OCI-LY1 (cell line): ENCODE measurements around the gene RAB21.

Experiments used
- H2AFZ ChIP-seq: fragments of 200-600 bp; sonication (generic), shearing (Covaris generic); 2 replicates; pipeline ENCODE4 v1.6.0; 2014; ENCODE audit warnings: antibody characterized with exemption, mild to moderate bottlenecking, low read length
- H3F3A ChIP-seq: fragments of 200-600 bp; sonication (generic), shearing (Covaris generic); 2 replicates; pipeline ENCODE4 v1.6.0; 2014; ENCODE audit warnings: mild to moderate bottlenecking, antibody characterized with exemption, low read length, moderate library complexity; ENCODE audit not compliant: insufficient read depth
- H3K27ac ChIP-seq: fragments of 200-600 bp; sonication (generic); 2 replicates; pipeline ENCODE4 v1.5.1; 2014; ENCODE audit warnings: low read length, mixed run types, mild to moderate bottlenecking, low read depth; ENCODE audit not compliant: poor library complexity, severe bottlenecking
- H3K27me3 ChIP-seq: fragments of 200-600 bp; sonication (generic); 2 replicates; pipeline ENCODE4 v1.6.0; 2014; ENCODE audit warnings: antibody characterized with exemption, mild to moderate bottlenecking, low read length, moderate library complexity; ENCODE audit not compliant: insufficient read depth
- H3K36me3 ChIP-seq: fragments of 200-600 bp; sonication (generic); 2 replicates; pipeline ENCODE4 v1.6.1; 2014; ENCODE audit warnings: mild to moderate bottlenecking, antibody characterized with exemption, low read length, moderate library complexity, mixed read lengths; ENCODE audit not compliant: insufficient read depth
- H3K4me1 ChIP-seq: fragments of 200-600 bp; sonication (generic); 2 replicates; pipeline ENCODE4 v1.5.1; 2014; ENCODE audit warnings: mild to moderate bottlenecking, low read length, moderate library complexity; ENCODE audit not compliant: insufficient read depth, severe bottlenecking
- H3K4me2 ChIP-seq: fragments of 200-600 bp; sonication (generic), shearing (Covaris generic); 2 replicates; pipeline ENCODE4 v1.6.1; 2014; ENCODE audit warnings: low read length
- H3K4me3 ChIP-seq: fragments of 200-600 bp; sonication (generic); 2 replicates; pipeline ENCODE4 v1.5.1; 2014; ENCODE audit warnings: low read length, low read depth, mild to moderate bottlenecking, mixed read lengths; ENCODE audit not compliant: poor library complexity, severe bottlenecking
- H3K79me2 ChIP-seq: fragments of 200-600 bp; shearing (Covaris generic); 2 replicates; pipeline ENCODE4 v1.6.1; 2016; ENCODE audit warnings: mixed run types, low read length, mixed read lengths; ENCODE audit not compliant: insufficient read depth
- H3K9ac ChIP-seq: fragments of 200-600 bp; sonication (generic), shearing (Covaris generic); 2 replicates; pipeline ENCODE4 v1.6.1; 2014; ENCODE audit warnings: mild to moderate bottlenecking, low read length, mixed read lengths
- H3K9me2 ChIP-seq: fragments of 200-600 bp; sonication (generic), shearing (Covaris generic); 2 replicates; pipeline ENCODE4 v1.6.1; 2014; ENCODE audit warnings: low read depth, mild to moderate bottlenecking, low read length, mixed read lengths
- H3K9me3 ChIP-seq: fragments of 200-600 bp; shearing (Covaris generic); 2 replicates; pipeline ENCODE4 v1.6.1; 2014; ENCODE audit warnings: low read length, mixed read lengths
- H4K20me1 ChIP-seq: fragments of 200-600 bp; sonication (generic), shearing (Covaris generic); 2 replicates; pipeline ENCODE4 v1.6.0; 2016; ENCODE audit warnings: mild to moderate bottlenecking, low read length; ENCODE audit not compliant: insufficient read depth
- CTCF ChIP-seq: fragments of 200-600 bp; sonication (generic), shearing (Covaris generic); IDR thresholded peaks from 2 replicates; pipeline ENCODE4 v1.5.1; 2017; ENCODE audit warnings: mild to moderate bottlenecking, antibody characterized with exemption, low read length, moderate library complexity, mixed read lengths
- EZH2 ChIP-seq: fragments of 200-600 bp; sonication (generic), shearing (Covaris generic); IDR thresholded peaks from 2 replicates; pipeline ENCODE4 v1.8.0; 2017; ENCODE audit warnings: borderline replicate concordance, mixed run types, mild to moderate bottlenecking, antibody characterized with exemption, low read length, moderate library complexity, mixed read lengths

RAB21 gene

GRCh38 chr12:71772735-71773134 lies 18.1 kb downstream of the RAB21 start:
- H3K4me2 ChIP-seq = no peak overlapping the region
- no peaks in the 10 kb centered on the region for H4K20me1 ChIP-seq
- no peaks in the 10 kb centered on the region for H3K4me1 ChIP-seq
- H3F3A ChIP-seq = no peaks in the 10 kb centered on the region
- peaks cover 22% of the 10 kb centered on the region for H3K79me2 ChIP-seq
- H2AFZ ChIP-seq = no peak overlapping the region
- no peaks in the 10 kb centered on the region for H3K9me3 ChIP-seq
- no peaks in the 10 kb centered on the region for H3K9me2 ChIP-seq
- no peak for TF ChIP-seq CTCF
- TF ChIP-seq EZH2 = no peak
- no peak overlapping the region for H3K9ac ChIP-seq
- H3K36me3 ChIP-seq = peaks cover 58% of the 10 kb centered on the region
- H3K27ac ChIP-seq = no peak overlapping the region
- no peaks in the 10 kb centered on the region for H3K27me3 ChIP-seq
- no peak overlapping the region for H3K4me3 ChIP-seq

GRCh38 chr12:71780237-71780822 lies 25.7 kb downstream of the RAB21 start:
- H3K9me2 ChIP-seq = no peaks in the 10 kb centered on the region
- H3K4me2 ChIP-seq = no peak overlapping the region
- no peak overlapping the region for H3K27ac ChIP-seq
- no peaks in the 10 kb centered on the region for H4K20me1 ChIP-seq
- H3F3A ChIP-seq = no peaks in the 10 kb centered on the region
- H3K9me3 ChIP-seq = no peaks in the 10 kb centered on the region
- H2AFZ ChIP-seq = no peak overlapping the region
- H3K4me3 ChIP-seq = no peak overlapping the region
- no peaks in the 10 kb centered on the region for H3K79me2 ChIP-seq
- no peak overlapping the region for H3K9ac ChIP-seq
- no peaks in the 10 kb centered on the region for H3K27me3 ChIP-seq
- TF ChIP-seq CTCF (peak; percentile 86), EZH2 (no peak)
- H3K4me1 ChIP-seq = peaks cover 20% of the 10 kb centered on the region
- peaks cover 41% of the 10 kb centered on the region for H3K36me3 ChIP-seq

GRCh38 chr12:71782017-71782416 lies 27.4 kb downstream of the RAB21 start:
- no peak overlapping the region for H3K9ac ChIP-seq

More at GRCh38 chr12:71782017-71782416, 27.4 kb downstream of the RAB21 start:
- H3K36me3 ChIP-seq = peaks cover 47% of the 10 kb centered on the region
- no peaks in the 10 kb centered on the region for H4K20me1 ChIP-seq
- no peak for TF ChIP-seq CTCF
- no peak for TF ChIP-seq EZH2
- no peaks in the 10 kb centered on the region for H3F3A ChIP-seq
- no peaks in the 10 kb centered on the region for H3K9me2 ChIP-seq
- H2AFZ ChIP-seq = no peak overlapping the region
- H3K4me2 ChIP-seq = no peak overlapping the region
- no peak overlapping the region for H3K4me3 ChIP-seq
- H3K27me3 ChIP-seq = no peaks in the 10 kb centered on the region
- H3K4me1 ChIP-seq = peaks cover 20% of the 10 kb centered on the region
- H3K9me3 ChIP-seq = no peaks in the 10 kb centered on the region
- H3K79me2 ChIP-seq = no peaks in the 10 kb centered on the region
- H3K27ac ChIP-seq = no peak overlapping the region
